Heart right ventricle (tissue), 16 donors: Measurements from ENCODE around the gene ARMCX1. TPM values are rescaled to one million over a fixed set of nuclear protein-coding genes. Genes with fewer than 3 reads are reported as not detected.
"Not testable (repeated sequence)": the region's sequence is repeated elsewhere in the genome, so short reads cannot be mapped to it uniquely, and the experiment has no call there.

Experiments used
- ATAC-seq, 8 donors: fragments of 200-7000 bp; cut with Tn5 transposase; one replicate each; pipeline ENCODE4 v1.9.1; 2020; ENCODE audit warnings: mild to moderate bottlenecking in 8 of 8, moderate library complexity in 8 of 8, moderate number of reproducible peaks in 1 of 8
- DNase-seq, 2 donors: peaks; one replicate each; pipeline ENCODE4 v3.0.0-alpha.2; 2020
- H3K27ac ChIP-seq, 10 donors: fragments of 200-600 bp; sonication (generic) in 2 of 10; one replicate each; pipeline versions ENCODE4 v1.5.0 to v1.8.0; 2020 to 2022; ENCODE audit warnings: mild to moderate bottlenecking in 3 of 10
- H3K27me3 ChIP-seq, 7 donors: fragments of 200-600 bp; one replicate each; pipeline ENCODE4 v1.8.0; 2021 to 2022; ENCODE audit warnings: mild to moderate bottlenecking in 2 of 7
- H3K36me3 ChIP-seq, 9 donors: fragments of 200-600 bp; sonication (generic) in 1 of 9; one replicate each; pipeline versions ENCODE4 v1.5.0 to v1.8.0; 2020 to 2022; ENCODE audit warnings: mild to moderate bottlenecking in 2 of 9
- H3K4me1 ChIP-seq, 9 donors: fragments of 200-600 bp; sonication (generic) in 1 of 9; one replicate each; pipeline versions ENCODE4 v1.5.0 to v1.8.0; 2020 to 2022; ENCODE audit warnings: mild to moderate bottlenecking in 4 of 9
- H3K4me3 ChIP-seq, 10 donors: fragments of 200-600 bp; sonication (generic) in 2 of 10; one replicate each; pipeline versions ENCODE4 v1.5.0 to v1.8.0; 2020 to 2022; ENCODE audit warnings: mild to moderate bottlenecking in 7 of 10, moderate library complexity in 2 of 10
- H3K9me3 ChIP-seq, 11 donors: fragments of 200-600 bp in 10 of 11; sonication (generic) in 2 of 11; one replicate each; pipeline versions ENCODE4 v1.5.0 to v1.8.0; 2013 to 2022; ENCODE audit warnings: mild to moderate bottlenecking in 2 of 11, control low read depth in 1 of 11, moderate library complexity in 1 of 11
- CTCF ChIP-seq, 9 donors: fragments of 200-600 bp; sonication (generic) in 2 of 9; IDR thresholded peaks; one replicate each; pipeline versions ENCODE4 v1.5.0 to v1.8.0; 2021 to 2022; ENCODE audit warnings: antibody characterized with exemption in 9 of 9, mild to moderate bottlenecking in 5 of 9, moderate library complexity in 1 of 9
- WGBS, 2 donors: extraction: QIAGEN DNeasy Blood & Tissue Kit; methylation state at CpG; one replicate each; pipeline ENCODE4 v1.1.7; 2013; ENCODE audit warnings: inconsistent platforms in 1 of 2; 5-methylcytosine and 5-hydroxymethylcytosine counted together
- intact Hi-C, 10 donors: fragments of 100-400 bp; cut with DNase I; formaldehyde crosslinking; loops; one replicate each; pipeline versions ENCODE4 v1.11.1 to v1.14.2; 2022
- polyA plus RNA-seq, 2 donors: library from polyadenylated mRNA; stranded (reverse); fragments of 200-250 nt; gene quantifications; one replicate each; pipeline ENCODE4 v1.2.3, GENCODE V29; 2013
- total RNA-seq, 10 donors: library from RNA; stranded (reverse); fragmentation: NEBNext Ultra II Directional in 3 of 10; extraction: Animal tissue kit (Norgen Biotek cat#: 25700) in 3 of 10; gene quantifications; one replicate each; pipeline versions ENCODE4 v1.2.1 to v1.2.4, GENCODE V29; 2021 to 2023
- donor health status: Arrhythmogenic right ventricular cardiomyopathy.
- donor health status: ischemic (EF 13 %, LVEDD 7.1; RV severe dilation, severe dysfunction).
- donor health status: healthy with polysubstance abuse.
- donor health status: DM: no; HTN: yes; CAD: no.
- donor health status: DM: no; HTN: no; CAD: no.
- donor health status: ischemic (EF 25% LVEDD 6.9; RV normal size, moderate dysfunction).
- donor health status: ischemic (EF 25% LVEDD 5.7; RV mildly dilated, moderate dysfunction).
- donor health status: healthy.
- donor health status: DM: yes; HTN: yes; CAD: no.
- donor health status: Ischemic cardiomyopathy.
- donor health status: ischemic (EF 35%, LVEDD 5.7; RV mildly dilated, moderate dysfunction).
- donor health status: nonischemic (EF 11% LVEDD 7.7; RV severe dilation, severe dysfunction).
- donor health status: DM: yes; HTN: yes; CAD: no.
- donor health status: PGD.
- donor health status: ischemic (EF 29% LVEDD 5.4; RV normal size, mild dysfunction).
- donor health status: nonischemic (EF 23%, LVEDD 6.1; RV moderate dilation, normal function).

ARMCX1 gene
- total and polyA plus RNA-seq, 12 donors, result 13.7 to 51.9 (median 36.0) TPM

- DNase-seq (no peak), ATAC-seq (no peak)
- Histone ChIP-seq H3K4me1 (no peaks in the 10 kb centered on the region), H3K9me3 (no peaks in the 10 kb centered on the region), H3K4me3 (no peak overlapping the region), H3K36me3 (no peaks in the 10 kb centered on the region), H3K27ac (no peak overlapping the region), H3K27me3 (peaks cover 0 to 24% (median 0%) of the 10 kb centered on the region in 7 donors)
- no peak for TF ChIP-seq CTCF (IDR thresholded peaks at IDR 0.05)
- intact Hi-C loops, result no loop called here
Observed at GRCh38 chrX:101564651-101565050, 14.3 kb downstream of the ARMCX1 start.

GRCh38 chrX:101595739-101596419 lies 45.5 kb downstream of the ARMCX1 start:
- Histone ChIP-seq H3K9me3 (no peaks in the 10 kb centered on the region), H3K27me3 (peaks cover 0 to 28% (median 0%) of the 10 kb centered on the region in 7 donors), H3K4me1 (no peaks in the 10 kb centered on the region), H3K27ac (no peak overlapping the region), H3K4me3 (no peak overlapping the region), H3K36me3 (no peaks in the 10 kb centered on the region)
- ATAC-seq (peak in 7 of 8 donors; percentile 46 to 73 (median 63)), DNase-seq (peak in 1 of 2 donors; percentile 49)
- intact Hi-C loops, result loop anchor here (5.0 to 10.0 kb wide), 5 partner anchors 161 to 489 kb away; no protein-coding TSS in a partner anchor
- TF ChIP-seq CTCF (IDR thresholded peaks at IDR 0.05), result peak; percentile 25 to 68 (median 57)
- WGBS, 2 donors, result 5 to 6% methylated on average over 5 of the region's 5 CpGs

GRCh38 chrX:101599592-101599991 lies 49.2 kb downstream of the ARMCX1 start:
- H3K4me1 ChIP-seq, DNase-seq, H3K9me3 ChIP-seq, H3K36me3 ChIP-seq, H3K4me3 ChIP-seq, H3K27ac ChIP-seq: not testable (repeated sequence)
- H3K27me3 ChIP-seq, result peaks cover 0 to 24% (median 0%) of the 10 kb centered on the region in 7 donors
- intact Hi-C loops, result loop anchor here (5.0 to 10.0 kb wide), 5 partner anchors 158 to 485 kb away; no protein-coding TSS in a partner anchor
- ATAC-seq, result peak in 2 of 8 donors; percentile 32 to 41
- 92 to 97% methylated on average over 2 to 5 of the region's 8 CpGs for WGBS, 2 donors

- Histone ChIP-seq H3K27ac (no peak overlapping the region), H3K27me3 (peaks cover 0 to 18% (median 0%) of the 10 kb centered on the region in 7 donors), H3K4me1 (no peaks in the 10 kb centered on the region), H3K9me3 (no peaks in the 10 kb centered on the region), H3K4me3 (no peak overlapping the region), H3K36me3 (no peaks in the 10 kb centered on the region)
- DNase-seq, result no peak
- intact Hi-C loops, result loop anchor here in 1 of 10 donors (10.0 kb wide), 1 partner anchor 1753 kb away; the partner anchor contains the start of gene TCEAL9
- no peak for TF ChIP-seq CTCF (IDR thresholded peaks at IDR 0.05)
- WGBS, 2 donors, result 65 to 76% methylated on average over 2 to 4 of the region's 7 CpGs
- ATAC-seq, result no peak
Observed at GRCh38 chrX:101602077-101602476, 51.7 kb downstream of the ARMCX1 start.

Other genes starting within 250 kb of the ARMCX1 start
- gene TIMM8A, start 201.8 kb upstream of the ARMCX1 start, total RNA-seq, result 10 to 100 TPM; 13.9 to 28.2 (median 19.7) TPM
- 10 to 100 TPM in 1 of 2 donors, 1 to 10 TPM in 1; 6.8 to 17.2 TPM for gene TIMM8A, start 201.8 kb upstream of the ARMCX1 start, polyA plus RNA-seq
- gene BTK, start 164.4 kb upstream of the ARMCX1 start, total RNA-seq, result 1 to 10 TPM in 7 of 10 donors, under 1 TPM in 3; 0.47 to 7.0 (median 1.6) TPM
- 1 to 10 TPM; 1.2 to 1.6 TPM for gene BTK, start 164.4 kb upstream of the ARMCX1 start, polyA plus RNA-seq
- 10 to 100 TPM; 30.8 to 98.9 (median 53.9) TPM for gene RPL36A, start 159.5 kb upstream of the ARMCX1 start, total RNA-seq
- gene RPL36A, start 159.5 kb upstream of the ARMCX1 start, polyA plus RNA-seq, result 1,000 to 10,000 TPM; 1,515 to 2,119 TPM
- 10 to 100 TPM in 3 of 10 donors, 1 to 10 TPM in 7; 6.0 to 22.3 (median 8.6) TPM for gene GLA, start 142.6 kb upstream of the ARMCX1 start, total RNA-seq
- gene GLA, start 142.6 kb upstream of the ARMCX1 start, polyA plus RNA-seq, result 10 to 100 TPM; 20.7 to 33.9 TPM
- gene HNRNPH2, start 142.3 kb upstream of the ARMCX1 start, total RNA-seq, result 10 to 100 TPM; 49.2 to 74.9 (median 60.8) TPM
- gene HNRNPH2, start 142.3 kb upstream of the ARMCX1 start, polyA plus RNA-seq, result 10 to 100 TPM; 30.7 to 50.0 TPM
- 1 to 10 TPM; 3.5 to 8.8 (median 5.5) TPM for gene ARMCX4, start 65.1 kb upstream of the ARMCX1 start, total RNA-seq
- 10 to 100 TPM in 1 of 2 donors, 1 to 10 TPM in 1; 4.6 to 21.9 TPM for gene ARMCX4, start 65.1 kb upstream of the ARMCX1 start, polyA plus RNA-seq
- gene ARMCX6, start 67.5 kb downstream of the ARMCX1 start, total RNA-seq, result 10 to 100 TPM; 16.8 to 43.1 (median 35.1) TPM
- gene ARMCX6, start 67.5 kb downstream of the ARMCX1 start, polyA plus RNA-seq, result 10 to 100 TPM; 11.1 to 29.0 TPM
- 10 to 100 TPM; 54.6 to 81.2 (median 62.7) TPM for gene ARMCX3, start 72.6 kb downstream of the ARMCX1 start, total RNA-seq
- gene ARMCX3, start 72.6 kb downstream of the ARMCX1 start, polyA plus RNA-seq, result 10 to 100 TPM; 32.6 to 33.2 TPM
- gene ARMCX2, start 109.3 kb downstream of the ARMCX1 start, total RNA-seq, result 10 to 100 TPM; 21.9 to 52.6 (median 37.8) TPM
- 10 to 100 TPM; 12.4 to 19.1 TPM for gene ARMCX2, start 109.3 kb downstream of the ARMCX1 start, polyA plus RNA-seq